Parathyroid adenoma (tissue), 2 donors: ENCODE data around the gene CPNE4.

Experiments
- H2AFZ ChIP-seq: fragments of 300-600 bp; sonication (generic); one replicate; pipeline ENCODE4 v1.7.0; 2017; ENCODE audit warnings: antibody characterized with exemption, mild to moderate bottlenecking
- H3K27ac ChIP-seq: fragments of 300-600 bp; sonication (generic); one replicate; pipeline ENCODE4 v1.7.0; 2017
- H3K27me3 ChIP-seq: fragments of 300-600 bp; sonication (generic); one replicate; pipeline ENCODE4 v1.7.0; 2017; ENCODE audit warnings: low read length; ENCODE audit not compliant: control insufficient read depth, insufficient read depth
- H3K36me3 ChIP-seq: fragments of 300-600 bp; sonication (generic); one replicate; pipeline ENCODE4 v1.7.0; 2017; ENCODE audit warnings: low read length; ENCODE audit not compliant: control insufficient read depth, insufficient read depth
- H3K4me1 ChIP-seq: fragments of 300-600 bp; sonication (generic); one replicate; pipeline ENCODE4 v1.7.0; 2017; ENCODE audit warnings: control low read depth
- H3K4me2 ChIP-seq: fragments of 300-600 bp; sonication (generic); one replicate; pipeline ENCODE4 v1.7.0; 2017; ENCODE audit warnings: low read length
- H3K4me3 ChIP-seq: fragments of 300-600 bp; sonication (generic); one replicate; pipeline ENCODE4 v1.7.0; 2017; ENCODE audit warnings: low read depth, low read length
- H3K79me2 ChIP-seq: fragments of 300-600 bp; sonication (generic); one replicate; pipeline ENCODE4 v1.7.0; 2017; ENCODE audit warnings: control low read depth
- H3K9ac ChIP-seq: fragments of 300-600 bp; sonication (generic); one replicate; pipeline ENCODE4 v1.7.0; 2017; ENCODE audit warnings: mild to moderate bottlenecking
- H3K9me3 ChIP-seq: fragments of 300-600 bp; sonication (generic); one replicate; pipeline ENCODE4 v1.7.0; 2017; ENCODE audit warnings: low read length; ENCODE audit not compliant: control insufficient read depth
- CTCF ChIP-seq: fragments of 300-600 bp; sonication (generic); IDR thresholded peaks from one replicate; pipeline ENCODE4 v1.7.0; 2017; ENCODE audit warnings: antibody characterized with exemption, mild to moderate bottlenecking
- donor health status: primary hyperparathyroidism.

The CPNE4 gene

DNA sequence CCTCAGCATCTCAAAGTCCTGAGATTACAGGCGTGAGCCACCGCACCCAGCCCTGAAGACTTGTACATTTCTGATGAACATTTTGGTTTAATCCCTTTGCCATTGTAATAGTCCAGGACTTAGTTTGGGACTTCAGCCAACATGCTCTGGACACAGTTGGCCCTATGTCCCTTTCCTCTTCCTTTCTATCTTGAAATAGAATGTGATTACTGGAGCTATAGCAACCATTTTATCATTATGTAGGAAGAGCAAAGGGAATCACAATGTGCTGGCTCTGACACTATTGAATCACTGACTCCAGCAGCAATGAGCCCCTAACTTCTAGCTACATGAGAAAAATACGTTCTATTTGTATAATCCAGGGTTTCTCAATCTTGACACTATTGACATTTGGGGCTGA is 497.3 kb downstream of the CPNE4 start:
- no peaks in the 10 kb centered on the region for H3K36me3 ChIP-seq
- no peaks in the 10 kb centered on the region for H3K79me2 ChIP-seq
- H3K4me3 ChIP-seq = no peak overlapping the region
- no peak overlapping the region for H3K9ac ChIP-seq
- H2AFZ ChIP-seq = no peak overlapping the region
- H3K27me3 ChIP-seq = no peaks in the 10 kb centered on the region
- H3K9me3 ChIP-seq = no peaks in the 10 kb centered on the region
- TF ChIP-seq CTCF = no peak
- H3K4me1 ChIP-seq = no peaks in the 10 kb centered on the region
- no peak overlapping the region for H3K27ac ChIP-seq
- no peak overlapping the region for H3K4me2 ChIP-seq

DNA sequence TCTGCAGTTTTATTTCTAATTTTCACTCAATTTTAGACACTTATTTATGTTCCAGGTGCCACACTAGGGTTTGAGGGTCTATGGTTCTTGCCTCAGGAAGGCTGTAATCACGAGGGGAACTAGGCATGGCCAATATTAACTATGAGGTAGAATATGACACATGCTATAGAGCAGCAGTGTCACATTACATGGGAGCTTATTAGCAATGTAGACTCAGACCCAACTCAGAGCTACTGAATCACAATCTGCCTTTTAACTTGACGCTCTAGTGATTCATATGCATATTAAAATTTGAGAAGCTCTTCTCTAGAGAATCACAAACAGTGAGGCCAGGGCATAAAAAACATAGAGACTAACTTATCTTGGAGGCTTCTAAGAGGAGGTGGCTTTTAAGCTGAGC is 499.2 kb downstream of the CPNE4 start:
- Histone ChIP-seq H3K36me3 (no peaks in the 10 kb centered on the region), H3K27ac (no peak overlapping the region), H3K4me1 (no peaks in the 10 kb centered on the region), H3K4me3 (no peak overlapping the region), H3K79me2 (no peaks in the 10 kb centered on the region), H3K27me3 (no peaks in the 10 kb centered on the region), H3K9ac (no peak overlapping the region), H3K9me3 (no peaks in the 10 kb centered on the region), H3K4me2 (no peak overlapping the region), H2AFZ (no peak overlapping the region)
- TF ChIP-seq CTCF = no peak

GRCh38 chr3:131535131-131535530 is 499.7 kb downstream of the CPNE4 start:
- no peak overlapping the region for H3K9ac ChIP-seq
- no peaks in the 10 kb centered on the region for H3K36me3 ChIP-seq
- no peak for TF ChIP-seq CTCF
- no peak overlapping the region for H3K4me3 ChIP-seq
- H2AFZ ChIP-seq = no peak overlapping the region
- no peaks in the 10 kb centered on the region for H3K27me3 ChIP-seq
- no peaks in the 10 kb centered on the region for H3K79me2 ChIP-seq
- no peaks in the 10 kb centered on the region for H3K9me3 ChIP-seq
- H3K27ac ChIP-seq = no peak overlapping the region
- H3K4me1 ChIP-seq = no peaks in the 10 kb centered on the region
- H3K4me2 ChIP-seq = no peak overlapping the region

DNA sequence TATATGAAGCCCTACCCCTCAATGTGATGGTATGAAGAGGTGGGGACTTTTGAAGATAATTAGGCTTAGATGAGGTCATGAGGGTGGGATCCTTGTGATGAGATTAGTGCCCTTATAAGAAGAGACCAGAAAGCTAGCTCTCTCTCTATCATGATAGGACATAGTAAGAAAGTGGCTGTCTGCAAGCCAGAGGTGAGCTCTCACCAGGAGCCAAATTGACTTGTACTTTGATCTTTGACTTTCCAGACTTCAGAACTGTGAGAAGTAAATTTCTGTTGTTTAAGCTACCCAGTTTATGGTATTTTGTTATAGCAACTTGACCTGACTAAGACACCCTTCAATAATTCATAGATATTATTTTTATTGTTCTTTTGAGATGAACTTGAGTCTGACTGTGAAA is 502.2 kb downstream of the CPNE4 start:
- no peak overlapping the region for H3K4me3 ChIP-seq
- H3K27me3 ChIP-seq = no peaks in the 10 kb centered on the region
- no peak overlapping the region for H3K27ac ChIP-seq
- H3K4me1 ChIP-seq = no peaks in the 10 kb centered on the region
- H2AFZ ChIP-seq = no peak overlapping the region
- TF ChIP-seq CTCF = no peak
- H3K36me3 ChIP-seq = no peaks in the 10 kb centered on the region
- no peaks in the 10 kb centered on the region for H3K9me3 ChIP-seq
- H3K4me2 ChIP-seq = no peak overlapping the region
- no peak overlapping the region for H3K9ac ChIP-seq
- no peaks in the 10 kb centered on the region for H3K79me2 ChIP-seq

DNA sequence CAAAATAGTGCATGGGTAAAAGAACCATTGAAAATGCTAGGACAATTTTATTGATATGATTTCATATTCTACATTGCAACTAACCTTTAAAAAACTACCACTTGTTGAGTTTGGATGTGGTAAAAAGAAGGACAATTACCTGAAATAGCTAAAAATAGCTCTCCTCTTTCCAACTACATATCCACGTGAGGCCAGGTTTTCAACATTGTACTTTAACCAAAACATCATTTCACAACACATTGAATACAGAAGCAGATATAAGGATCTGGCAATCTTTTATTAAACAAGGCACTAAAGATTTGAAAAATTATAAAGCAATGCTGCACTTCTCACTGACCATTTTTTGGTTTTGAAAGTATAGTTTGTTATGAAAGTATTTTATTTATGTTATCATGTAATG is 504.0 kb downstream of the CPNE4 start:
- no peak overlapping the region for H3K4me2 ChIP-seq

More for the DNA sequence above, 504.0 kb downstream of the CPNE4 start:
- Histone ChIP-seq H3K9ac (no peak overlapping the region), H3K9me3 (no peaks in the 10 kb centered on the region), H3K4me1 (no peaks in the 10 kb centered on the region), H3K36me3 (no peaks in the 10 kb centered on the region), H3K79me2 (no peaks in the 10 kb centered on the region), H2AFZ (no peak overlapping the region), H3K27ac (no peak overlapping the region), H3K27me3 (no peaks in the 10 kb centered on the region), H3K4me3 (no peak overlapping the region)
- no peak for TF ChIP-seq CTCF
